ENCODE data around the gene SHANK3.

SHANK3 gene

GRCh38 chr22:50670914-50671538 lies 1.6 kb upstream of the SHANK3 start:
- Mint-ChIP-seq H3K9me3 (no peaks in the 10 kb centered on the region), H3K36me3 (ENCODE audit: low read depth) (no peaks in the 10 kb centered on the region), H3K27me3 (peaks cover 33% of the 10 kb centered on the region), H3K4me1 (peaks cover 6% of the 10 kb centered on the region), H3K4me3 (no peak overlapping the region), H3K27ac (no peak overlapping the region)
- ATAC-seq (no peak), DNase-seq (no peak)

- no peak for DNase-seq
- Mint-ChIP-seq H3K27ac (no peak overlapping the region), H3K27me3 (peaks cover 37% of the 10 kb centered on the region), H3K36me3 (ENCODE audit: low read depth) (no peaks in the 10 kb centered on the region), H3K4me1 (peaks cover 6% of the 10 kb centered on the region), H3K9me3 (no peaks in the 10 kb centered on the region), H3K4me3 (no peak overlapping the region)
- ATAC-seq = no peak
Measured at GRCh38 chr22:50671641-50672040, 982 bp upstream of the SHANK3 start.

- H3K4me1 Mint-ChIP-seq = peaks cover 6% of the 10 kb centered on the region
- no peaks in the 10 kb centered on the region for H3K9me3 Mint-ChIP-seq
- no peak overlapping the region for H3K27ac Mint-ChIP-seq
- no peak for ATAC-seq
- H3K4me3 Mint-ChIP-seq = no peak overlapping the region
- H3K27me3 Mint-ChIP-seq = peaks cover 37% of the 10 kb centered on the region
- DNase-seq = no peak
- H3K36me3 Mint-ChIP-seq (ENCODE audit: low read depth) = no peaks in the 10 kb centered on the region
Measured at GRCh38 chr22:50672041-50672440, 582 bp upstream of the SHANK3 start.

- Mint-ChIP-seq H3K9me3 (no peaks in the 10 kb centered on the region), H3K36me3 (ENCODE audit: low read depth) (no peaks in the 10 kb centered on the region), H3K27me3 (peaks cover 37% of the 10 kb centered on the region), H3K27ac (no peak overlapping the region), H3K4me3 (no peak overlapping the region), H3K4me1 (peaks cover 6% of the 10 kb centered on the region)
- ATAC-seq (no peak), DNase-seq (no peak)
Measured at GRCh38 chr22:50673231-50674129, 857 bp downstream of the SHANK3 start.

GRCh38 chr22:50674130-50674500 lies 1.5 kb downstream of the SHANK3 start:
- no peak overlapping the region for H3K4me3 Mint-ChIP-seq
- H3K27ac Mint-ChIP-seq = no peak overlapping the region
- DNase-seq = no peak
- H3K9me3 Mint-ChIP-seq = no peaks in the 10 kb centered on the region
- peaks cover 35% of the 10 kb centered on the region for H3K27me3 Mint-ChIP-seq
- no peaks in the 10 kb centered on the region for H3K36me3 Mint-ChIP-seq (ENCODE audit: low read depth)
- ATAC-seq = no peak
- peaks cover 6% of the 10 kb centered on the region for H3K4me1 Mint-ChIP-seq

- no peaks in the 10 kb centered on the region for H3K36me3 Mint-ChIP-seq (ENCODE audit: low read depth)
- DNase-seq (no peak), ATAC-seq (no peak)
- H3K27ac Mint-ChIP-seq = no peak overlapping the region
- H3K9me3 Mint-ChIP-seq = no peaks in the 10 kb centered on the region
- peaks cover 6% of the 10 kb centered on the region for H3K4me1 Mint-ChIP-seq
- H3K4me3 Mint-ChIP-seq = peak overlapping the region; percentile 49
- peaks cover 35% of the 10 kb centered on the region for H3K27me3 Mint-ChIP-seq
Measured at GRCh38 chr22:50674606-50675552, 2.3 kb downstream of the SHANK3 start.

GRCh38 chr22:50675553-50676179 lies 3.0 kb downstream of the SHANK3 start:
- Mint-ChIP-seq H3K9me3 (no peaks in the 10 kb centered on the region), H3K36me3 (ENCODE audit: low read depth) (no peaks in the 10 kb centered on the region), H3K27ac (no peak overlapping the region), H3K4me3 (peak overlapping the region; percentile 49), H3K27me3 (peaks cover 32% of the 10 kb centered on the region), H3K4me1 (peaks cover 6% of the 10 kb centered on the region)
- ATAC-seq (no peak), DNase-seq (no peak)

GRCh38 chr22:50676180-50676636 lies 3.6 kb downstream of the SHANK3 start:
- Mint-ChIP-seq H3K9me3 (no peaks in the 10 kb centered on the region), H3K4me3 (no peak overlapping the region), H3K36me3 (ENCODE audit: low read depth) (no peaks in the 10 kb centered on the region), H3K27me3 (peaks cover 26% of the 10 kb centered on the region), H3K27ac (no peak overlapping the region), H3K4me1 (peaks cover 6% of the 10 kb centered on the region)
- DNase-seq (no peak), ATAC-seq (no peak)

- H3K36me3 Mint-ChIP-seq (ENCODE audit: low read depth) = no peaks in the 10 kb centered on the region
- peaks cover 6% of the 10 kb centered on the region for H3K4me1 Mint-ChIP-seq
- ATAC-seq = no peak
- DNase-seq = no peak
- H3K9me3 Mint-ChIP-seq = no peaks in the 10 kb centered on the region
- H3K4me3 Mint-ChIP-seq = no peak overlapping the region
- H3K27ac Mint-ChIP-seq = no peak overlapping the region
- H3K27me3 Mint-ChIP-seq = peaks cover 21% of the 10 kb centered on the region
Measured at GRCh38 chr22:50676661-50677492, 4.3 kb downstream of the SHANK3 start.

GRCh38 chr22:50677493-50678217 lies 5.0 kb downstream of the SHANK3 start:
- Mint-ChIP-seq H3K9me3 (no peaks in the 10 kb centered on the region), H3K4me1 (peaks cover 5% of the 10 kb centered on the region), H3K4me3 (no peak overlapping the region), H3K27ac (no peak overlapping the region), H3K27me3 (peaks cover 17% of the 10 kb centered on the region), H3K36me3 (ENCODE audit: low read depth) (no peaks in the 10 kb centered on the region)
- no peak for ATAC-seq
- no peak for DNase-seq

GRCh38 chr22:50678218-50678650 lies 5.6 kb downstream of the SHANK3 start:
- Mint-ChIP-seq H3K27me3 (peaks cover 12% of the 10 kb centered on the region), H3K36me3 (ENCODE audit: low read depth) (no peaks in the 10 kb centered on the region), H3K9me3 (no peaks in the 10 kb centered on the region), H3K4me1 (peaks cover 2% of the 10 kb centered on the region), H3K4me3 (no peak overlapping the region), H3K27ac (no peak overlapping the region)
- DNase-seq (no peak), ATAC-seq (no peak)

- H3K4me3 Mint-ChIP-seq = no peak overlapping the region
- DNase-seq (no peak), ATAC-seq (no peak)
- H3K27ac Mint-ChIP-seq = no peak overlapping the region
- H3K9me3 Mint-ChIP-seq = no peaks in the 10 kb centered on the region
- peaks cover 12% of the 10 kb centered on the region for H3K27me3 Mint-ChIP-seq
- no peaks in the 10 kb centered on the region for H3K36me3 Mint-ChIP-seq (ENCODE audit: low read depth)
- peaks cover 2% of the 10 kb centered on the region for H3K4me1 Mint-ChIP-seq
Measured at GRCh38 chr22:50678651-50679521, 6.3 kb downstream of the SHANK3 start.
